ENCODE data around the gene EXTL2.
"Not testable (repeated sequence)": the region's sequence is repeated elsewhere in the genome, so short reads cannot be mapped to it uniquely, and the experiment has no call there.

DNA sequence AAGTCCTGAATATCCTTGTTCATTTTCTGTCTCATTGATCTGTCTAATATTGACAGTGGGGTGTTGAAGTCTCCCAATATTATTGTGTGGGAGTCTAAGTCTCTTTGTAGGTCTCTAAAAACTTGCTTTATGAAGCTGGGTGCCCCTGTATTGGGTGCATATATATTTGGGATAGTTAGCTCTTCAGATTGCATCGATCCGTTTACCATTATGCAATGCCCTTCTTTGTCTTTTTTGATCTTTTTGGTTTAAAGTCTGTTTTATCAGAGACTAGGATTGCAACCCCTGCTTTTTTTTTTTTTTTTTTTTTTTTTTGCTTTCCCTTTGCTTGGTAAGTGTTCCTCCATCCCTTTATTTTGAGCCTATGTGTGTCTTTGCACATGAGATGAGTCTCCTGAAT, 51.5 kb downstream of the EXTL2 start:
- TF ChIP-seq YY1 (IDR thresholded peaks at IDR 0.05; ENCODE audit: insufficient read depth, insufficient read length); ZNF274 (IDR thresholded peaks at IDR 0.05; ENCODE audit: low read depth, low read length): not testable (repeated sequence)
